H1 (cell line): ENCODE results near the gene SRSF2. TPM values are rescaled to one million over a fixed set of nuclear protein-coding genes. Genes with fewer than 3 reads are reported as not detected.

Experiments
- NRF1 ChIP-seq: IDR thresholded peaks from 2 replicates; pipeline ENCODE4 v1.6.1; 2011; ENCODE audit warnings: mild to moderate bottlenecking, low read depth, low read length, improper control_type of control experiment
- RFX5 ChIP-seq: IDR thresholded peaks from 2 replicates; pipeline ENCODE4 v1.6.1; 2011; ENCODE audit warnings: low read depth, low read length, improper control_type of control experiment, borderline replicate concordance
- SAP30 ChIP-seq: fragments of 300-600 bp; sonication (generic); IDR thresholded peaks from 2 replicates; pipeline ENCODE4 v1.7.1; 2012; ENCODE audit warnings: low read length, moderate library complexity, mild to moderate bottlenecking, inconsistent platforms; ENCODE audit not compliant: insufficient read depth, insufficient replicate concordance
- TAF7 ChIP-seq: optimal IDR thresholded peaks from 2 replicates; pipeline ENCODE3; 2011; ENCODE audit warnings: low read depth, mild to moderate bottlenecking, inconsistent platforms, low read length, moderate library complexity, borderline replicate concordance
- ZNF274 ChIP-seq: IDR thresholded peaks from 2 replicates; pipeline ENCODE4 v1.7.0; 2012; ENCODE audit warnings: low read length, borderline replicate concordance; ENCODE audit errors: extremely low read depth
- polyA plus RNA-seq, 7 experiments: library from polyadenylated mRNA; depleted of rRNA in 3 of 7; stranded (reverse) in 5 of 7; unstranded in 2 of 7; fragments of >200 nt in 5 of 7; fragments of 200-250 nt in 2 of 7; gene quantifications; 1 replicate in 5 of 7; 2 replicates in 1 of 7; 4 replicates in 1 of 7; pipeline versions ENCODE4 v1.2.1 to v1.2.3, GENCODE V29; 2011 to 2013; ENCODE audit warnings: missing spikeins in 2 of 7, mixed read lengths in 2 of 7
- total RNA-seq: library from RNA; stranded (reverse); fragmentation: NEBNext Ultra II Directional; extraction: Animal tissue kit (Norgen Biotek cat#: 25700); gene quantifications from 2 replicates; pipeline ENCODE4 v1.2.1, GENCODE V29; 2021
- TF ChIP-seq, protein P1 (sequence below): fragments of 300-600 bp; sonication (generic); IDR thresholded peaks from 2 replicates; pipeline ENCODE4 v1.7.1; 2012; ENCODE audit warnings: low read length, moderate library complexity, mild to moderate bottlenecking, inconsistent platforms; ENCODE audit not compliant: insufficient replicate concordance

SRSF2 gene
- total and polyA plus RNA-seq, 2 of the 8 experiments (the other 6 are each of a cell fraction or from before 2014, with no cell fraction given): 397 to 401 TPM

DNA sequence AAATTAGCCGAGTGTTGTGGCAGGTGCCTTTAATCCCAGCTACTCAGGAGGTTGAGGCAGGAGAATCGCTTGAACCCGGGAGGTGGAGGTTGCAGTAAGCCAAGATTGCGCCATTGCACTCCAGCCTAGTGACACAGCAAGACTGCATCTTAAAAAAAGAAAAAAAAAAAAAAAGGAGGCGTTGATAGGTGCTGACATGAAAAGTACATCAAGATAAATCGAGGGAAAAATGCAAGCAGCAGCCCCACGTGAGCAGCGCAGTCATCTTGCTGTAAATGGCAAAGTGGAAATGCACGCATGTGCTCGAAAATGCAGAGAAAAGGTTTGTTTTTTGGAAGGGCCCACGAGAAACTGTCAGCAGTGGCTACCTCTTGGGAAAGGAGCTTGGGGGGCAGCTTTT, 47.3 kb downstream of the SRSF2 start (continued):
- TF ChIP-seq, protein P1, sequence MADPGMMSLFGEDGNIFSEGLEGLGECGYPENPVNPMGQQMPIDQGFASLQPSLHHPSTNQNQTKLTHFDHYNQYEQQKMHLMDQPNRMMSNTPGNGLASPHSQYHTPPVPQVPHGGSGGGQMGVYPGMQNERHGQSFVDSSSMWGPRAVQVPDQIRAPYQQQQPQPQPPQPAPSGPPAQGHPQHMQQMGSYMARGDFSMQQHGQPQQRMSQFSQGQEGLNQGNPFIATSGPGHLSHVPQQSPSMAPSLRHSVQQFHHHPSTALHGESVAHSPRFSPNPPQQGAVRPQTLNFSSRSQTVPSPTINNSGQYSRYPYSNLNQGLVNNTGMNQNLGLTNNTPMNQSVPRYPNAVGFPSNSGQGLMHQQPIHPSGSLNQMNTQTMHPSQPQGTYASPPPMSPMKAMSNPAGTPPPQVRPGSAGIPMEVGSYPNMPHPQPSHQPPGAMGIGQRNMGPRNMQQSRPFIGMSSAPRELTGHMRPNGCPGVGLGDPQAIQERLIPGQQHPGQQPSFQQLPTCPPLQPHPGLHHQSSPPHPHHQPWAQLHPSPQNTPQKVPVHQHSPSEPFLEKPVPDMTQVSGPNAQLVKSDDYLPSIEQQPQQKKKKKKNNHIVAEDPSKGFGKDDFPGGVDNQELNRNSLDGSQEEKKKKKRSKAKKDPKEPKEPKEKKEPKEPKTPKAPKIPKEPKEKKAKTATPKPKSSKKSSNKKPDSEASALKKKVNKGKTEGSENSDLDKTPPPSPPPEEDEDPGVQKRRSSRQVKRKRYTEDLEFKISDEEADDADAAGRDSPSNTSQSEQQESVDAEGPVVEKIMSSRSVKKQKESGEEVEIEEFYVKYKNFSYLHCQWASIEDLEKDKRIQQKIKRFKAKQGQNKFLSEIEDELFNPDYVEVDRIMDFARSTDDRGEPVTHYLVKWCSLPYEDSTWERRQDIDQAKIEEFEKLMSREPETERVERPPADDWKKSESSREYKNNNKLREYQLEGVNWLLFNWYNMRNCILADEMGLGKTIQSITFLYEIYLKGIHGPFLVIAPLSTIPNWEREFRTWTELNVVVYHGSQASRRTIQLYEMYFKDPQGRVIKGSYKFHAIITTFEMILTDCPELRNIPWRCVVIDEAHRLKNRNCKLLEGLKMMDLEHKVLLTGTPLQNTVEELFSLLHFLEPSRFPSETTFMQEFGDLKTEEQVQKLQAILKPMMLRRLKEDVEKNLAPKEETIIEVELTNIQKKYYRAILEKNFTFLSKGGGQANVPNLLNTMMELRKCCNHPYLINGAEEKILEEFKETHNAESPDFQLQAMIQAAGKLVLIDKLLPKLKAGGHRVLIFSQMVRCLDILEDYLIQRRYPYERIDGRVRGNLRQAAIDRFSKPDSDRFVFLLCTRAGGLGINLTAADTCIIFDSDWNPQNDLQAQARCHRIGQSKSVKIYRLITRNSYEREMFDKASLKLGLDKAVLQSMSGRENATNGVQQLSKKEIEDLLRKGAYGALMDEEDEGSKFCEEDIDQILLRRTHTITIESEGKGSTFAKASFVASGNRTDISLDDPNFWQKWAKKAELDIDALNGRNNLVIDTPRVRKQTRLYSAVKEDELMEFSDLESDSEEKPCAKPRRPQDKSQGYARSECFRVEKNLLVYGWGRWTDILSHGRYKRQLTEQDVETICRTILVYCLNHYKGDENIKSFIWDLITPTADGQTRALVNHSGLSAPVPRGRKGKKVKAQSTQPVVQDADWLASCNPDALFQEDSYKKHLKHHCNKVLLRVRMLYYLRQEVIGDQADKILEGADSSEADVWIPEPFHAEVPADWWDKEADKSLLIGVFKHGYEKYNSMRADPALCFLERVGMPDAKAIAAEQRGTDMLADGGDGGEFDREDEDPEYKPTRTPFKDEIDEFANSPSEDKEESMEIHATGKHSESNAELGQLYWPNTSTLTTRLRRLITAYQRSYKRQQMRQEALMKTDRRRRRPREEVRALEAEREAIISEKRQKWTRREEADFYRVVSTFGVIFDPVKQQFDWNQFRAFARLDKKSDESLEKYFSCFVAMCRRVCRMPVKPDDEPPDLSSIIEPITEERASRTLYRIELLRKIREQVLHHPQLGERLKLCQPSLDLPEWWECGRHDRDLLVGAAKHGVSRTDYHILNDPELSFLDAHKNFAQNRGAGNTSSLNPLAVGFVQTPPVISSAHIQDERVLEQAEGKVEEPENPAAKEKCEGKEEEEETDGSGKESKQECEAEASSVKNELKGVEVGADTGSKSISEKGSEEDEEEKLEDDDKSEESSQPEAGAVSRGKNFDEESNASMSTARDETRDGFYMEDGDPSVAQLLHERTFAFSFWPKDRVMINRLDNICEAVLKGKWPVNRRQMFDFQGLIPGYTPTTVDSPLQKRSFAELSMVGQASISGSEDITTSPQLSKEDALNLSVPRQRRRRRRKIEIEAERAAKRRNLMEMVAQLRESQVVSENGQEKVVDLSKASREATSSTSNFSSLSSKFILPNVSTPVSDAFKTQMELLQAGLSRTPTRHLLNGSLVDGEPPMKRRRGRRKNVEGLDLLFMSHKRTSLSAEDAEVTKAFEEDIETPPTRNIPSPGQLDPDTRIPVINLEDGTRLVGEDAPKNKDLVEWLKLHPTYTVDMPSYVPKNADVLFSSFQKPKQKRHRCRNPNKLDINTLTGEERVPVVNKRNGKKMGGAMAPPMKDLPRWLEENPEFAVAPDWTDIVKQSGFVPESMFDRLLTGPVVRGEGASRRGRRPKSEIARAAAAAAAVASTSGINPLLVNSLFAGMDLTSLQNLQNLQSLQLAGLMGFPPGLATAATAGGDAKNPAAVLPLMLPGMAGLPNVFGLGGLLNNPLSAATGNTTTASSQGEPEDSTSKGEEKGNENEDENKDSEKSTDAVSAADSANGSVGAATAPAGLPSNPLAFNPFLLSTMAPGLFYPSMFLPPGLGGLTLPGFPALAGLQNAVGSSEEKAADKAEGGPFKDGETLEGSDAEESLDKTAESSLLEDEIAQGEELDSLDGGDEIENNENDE: no peak
- TF ChIP-seq ZNF274 (no peak), NRF1 (no peak), TAF7 (no peak), RFX5 (no peak), SAP30 (no peak)
